Femur (tissue), 1 donor: Measurements from ENCODE around the gene ELOVL2.

Experiments used
- DNase-seq: peaks from one replicate; pipeline ENCODE4 v3.0.0-alpha.2; 2017

The ELOVL2 gene

GRCh38 chr6:10976571-10976970 lies 67.5 kb downstream of the ELOVL2 start:
- no peak for DNase-seq

DNA sequence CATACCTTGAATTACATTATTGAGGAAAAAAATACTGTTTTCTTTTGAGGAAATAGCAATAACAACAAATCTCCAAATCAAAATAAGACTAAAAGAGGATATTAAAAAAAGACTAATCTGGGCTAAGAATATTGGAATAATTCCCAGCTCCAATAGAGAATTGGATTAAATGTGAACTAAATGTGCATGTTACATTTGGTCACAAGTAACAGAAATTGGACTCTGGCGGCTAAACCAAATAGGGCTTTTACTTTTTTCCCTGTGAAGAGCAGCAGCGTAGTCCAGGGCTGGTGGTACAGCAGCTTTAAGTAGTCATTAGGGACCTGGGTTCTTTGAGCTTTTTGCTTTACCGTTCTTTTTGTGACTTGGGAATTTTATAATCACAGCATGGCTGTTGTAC lies 71.9 kb downstream of the ELOVL2 start:
- DNase-seq = no peak

- DNase-seq = no peak
Observed at GRCh38 chr6:10970731-10971130, 73.4 kb downstream of the ELOVL2 start.

GRCh38 chr6:10968776-10969175 lies 75.3 kb downstream of the ELOVL2 start:
- DNase-seq = no peak

GRCh38 chr6:10964684-10965083 lies 79.4 kb downstream of the ELOVL2 start:
- DNase-seq = no peak

DNA sequence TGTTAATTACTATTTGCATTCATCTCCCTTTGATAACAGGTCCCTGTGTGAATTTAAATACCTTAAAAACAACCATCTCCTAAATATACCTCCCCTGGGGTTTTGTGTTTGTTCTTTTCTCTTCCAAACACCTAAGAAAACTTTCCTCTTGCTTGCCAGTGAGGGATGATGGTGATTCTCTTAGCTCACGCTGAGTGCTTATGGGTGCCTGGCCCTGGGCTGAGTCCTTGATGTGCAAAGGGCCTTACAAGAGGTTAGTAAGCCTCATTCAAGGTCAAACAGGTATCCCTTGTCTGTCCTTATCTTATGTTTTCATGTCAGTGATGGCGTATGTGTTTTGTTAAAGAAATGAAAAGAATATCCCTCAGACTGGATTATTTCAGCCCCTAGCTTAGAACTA lies 81.0 kb downstream of the ELOVL2 start:
- no peak for DNase-seq

DNA sequence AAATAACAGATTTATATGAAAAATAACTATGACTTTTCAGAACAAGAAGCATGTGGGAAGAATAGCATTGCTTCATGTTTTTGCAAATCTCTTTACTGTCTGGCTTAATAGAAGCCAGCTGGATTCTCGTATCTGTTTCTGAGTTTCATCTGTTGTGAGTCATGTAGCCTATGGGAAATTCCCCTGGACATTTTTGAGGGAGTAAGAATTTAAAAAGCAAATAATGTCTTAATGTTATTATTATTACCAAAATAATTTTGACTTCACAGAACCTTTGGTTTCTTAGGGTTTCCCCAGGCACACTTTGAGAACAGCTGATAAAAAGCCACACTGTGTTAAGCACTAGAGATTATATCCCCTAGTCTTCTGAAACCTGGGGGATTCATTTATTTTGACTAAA lies 81.4 kb downstream of the ELOVL2 start:
- DNase-seq = no peak

DNA sequence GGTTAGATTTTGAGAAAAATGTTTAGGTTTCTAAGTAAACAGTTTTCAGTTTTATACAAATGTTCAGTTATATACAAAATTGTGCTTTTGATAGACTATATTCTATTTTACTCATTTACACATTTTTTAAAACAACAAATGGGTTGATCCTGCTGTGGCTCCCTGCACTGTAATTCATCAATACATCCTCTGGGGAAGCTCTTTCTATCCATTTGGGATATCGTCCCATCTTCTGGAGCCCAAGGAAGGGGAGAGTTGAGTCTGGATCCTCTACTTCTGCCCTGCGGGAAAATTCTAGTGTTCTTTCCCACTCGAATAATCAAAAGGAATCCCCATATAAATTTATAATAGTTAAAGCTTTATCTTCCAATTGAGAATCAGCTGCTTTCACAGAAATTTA lies 82.3 kb downstream of the ELOVL2 start:
- DNase-seq = no peak

GRCh38 chr6:10960171-10960570 lies 83.9 kb downstream of the ELOVL2 start:
- no peak for DNase-seq

DNA sequence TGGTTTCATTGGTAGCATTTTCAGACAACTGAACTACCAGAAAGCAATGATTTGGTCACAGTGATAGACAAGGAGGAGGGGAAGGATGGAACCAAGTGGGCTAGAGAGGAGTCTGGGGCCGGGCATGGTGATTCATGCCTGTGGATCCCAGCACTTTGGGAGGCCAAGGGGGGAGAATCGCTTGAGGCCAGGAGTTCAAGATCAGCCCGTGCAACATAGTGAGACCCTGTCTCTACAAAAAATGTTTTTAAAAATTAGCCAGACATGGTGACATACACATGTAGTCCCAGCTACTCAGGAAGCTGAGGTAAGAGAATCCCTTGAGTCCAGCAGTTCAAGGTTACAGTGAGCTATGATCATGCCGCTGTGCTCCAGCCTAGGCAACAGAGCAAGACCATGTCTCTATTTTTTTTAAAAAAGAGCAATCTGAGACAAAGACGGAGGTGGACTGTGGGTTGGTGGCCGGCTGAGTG lies 86.7 kb downstream of the ELOVL2 start:
- no peak for DNase-seq

DNA sequence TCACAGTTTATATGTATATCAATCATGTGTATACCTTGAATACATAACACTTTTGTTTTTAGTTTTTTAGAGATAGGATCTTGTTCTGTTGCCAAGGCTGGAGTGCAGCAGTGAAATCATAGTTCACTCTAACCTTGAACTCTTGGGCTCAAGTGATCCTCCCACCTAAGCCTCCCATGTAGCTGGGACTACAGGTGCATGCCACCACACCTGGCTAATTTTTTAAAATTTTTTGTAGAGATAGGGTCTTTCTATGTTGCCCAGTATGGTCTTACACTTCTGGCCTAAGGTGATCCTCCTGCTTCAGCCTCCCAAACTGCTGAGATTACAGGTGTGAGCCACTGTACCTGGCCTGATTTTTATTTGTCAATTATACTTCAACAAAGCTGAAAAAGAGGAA lies 87.3 kb downstream of the ELOVL2 start:
- DNase-seq = no peak

GRCh38 chr6:10954590-10955010 lies 89.5 kb downstream of the ELOVL2 start:
- peak; percentile 69 for DNase-seq

- no peak for DNase-seq
Observed at GRCh38 chr6:10951675-10952282, 92.3 kb downstream of the ELOVL2 start.

GRCh38 chr6:10949579-10950490 lies 94.3 kb downstream of the ELOVL2 start:
- no peak for DNase-seq

GRCh38 chr6:10947966-10948365 lies 96.1 kb downstream of the ELOVL2 start:
- no peak for DNase-seq

GRCh38 chr6:10945845-10946244 lies 98.3 kb downstream of the ELOVL2 start:
- no peak for DNase-seq

- DNase-seq = no peak
Observed at GRCh38 chr6:10939840-10940239, 104.3 kb downstream of the ELOVL2 start.

DNA sequence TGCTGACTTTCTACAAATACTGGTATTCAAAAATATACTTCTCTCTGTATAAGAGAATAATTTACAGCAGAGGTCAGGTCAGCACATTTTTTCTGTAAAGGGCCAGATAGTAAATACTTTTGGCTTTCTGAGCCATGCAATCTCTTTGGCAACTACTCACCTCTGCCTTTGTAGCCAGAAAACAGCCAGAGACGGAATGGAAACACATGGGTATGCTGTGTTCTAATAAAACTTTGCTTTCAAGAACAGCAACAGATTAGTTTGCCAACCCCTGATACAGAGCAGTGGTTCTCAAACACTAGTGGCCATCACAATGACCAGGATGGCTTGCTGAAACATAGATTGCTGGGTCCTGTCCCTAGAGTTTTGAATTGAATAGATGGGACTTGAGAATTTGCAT lies 111.0 kb downstream of the ELOVL2 start:
- no peak for DNase-seq
